HG03175 (cell line): Measurements from ENCODE around the gene COASY.
"Not testable (repeated sequence)": the region's sequence is repeated elsewhere in the genome, so short reads cannot be mapped to it uniquely, and the experiment has no call there.

Experiments used
- ATAC-seq: cut with Tn5 transposase; IDR thresholded peaks from one replicate; pipeline ENCODE4 v1.9.1; 2021; ENCODE audit warnings: mild to moderate bottlenecking, moderate library complexity; ENCODE audit not compliant: unreplicated experiment

Gene COASY

DNA sequence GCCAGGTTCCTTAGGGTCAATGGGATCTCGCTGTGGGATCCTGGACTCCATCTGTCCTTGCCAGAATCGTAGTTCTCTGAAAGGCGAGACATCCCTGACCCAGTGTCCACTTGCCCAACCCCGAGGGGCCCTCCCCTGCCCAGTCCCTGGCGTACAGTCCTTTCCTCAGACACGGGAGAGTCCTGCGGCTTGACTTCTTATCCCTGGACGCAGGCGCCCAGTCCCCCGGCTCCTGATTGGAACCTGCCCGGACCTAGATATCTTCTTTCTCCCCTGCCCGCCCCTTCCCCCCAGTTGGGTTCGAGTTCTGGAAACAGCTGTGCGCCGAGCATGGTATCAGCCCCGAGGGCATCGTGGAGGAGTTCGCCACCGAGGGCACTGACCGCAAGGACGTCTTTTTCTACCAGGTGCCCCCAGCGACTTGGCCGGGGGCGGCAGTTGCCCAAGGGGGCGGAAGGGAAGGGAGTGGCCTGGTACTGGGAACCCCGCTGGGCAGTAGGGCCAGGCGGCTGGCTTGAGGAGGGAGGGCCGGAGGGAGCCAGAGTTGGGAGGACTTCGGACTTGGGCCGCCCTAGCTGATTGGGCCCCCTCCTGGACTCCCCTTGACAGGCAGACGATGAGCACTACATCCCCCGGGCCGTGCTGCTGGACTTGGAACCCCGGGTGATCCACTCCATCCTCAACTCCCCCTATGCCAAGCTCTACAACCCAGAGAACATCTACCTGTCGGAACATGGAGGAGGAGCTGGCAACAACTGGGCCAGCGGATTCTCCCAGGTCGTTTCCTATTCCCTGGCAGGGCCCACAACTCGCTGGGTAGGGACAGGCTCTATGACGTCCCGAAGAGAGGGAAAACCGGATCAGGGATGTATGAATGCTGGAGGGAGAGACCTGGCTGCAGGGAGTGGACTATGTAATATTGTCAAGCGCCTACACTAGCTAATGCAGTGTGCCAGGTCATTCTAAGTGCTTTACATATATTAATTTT is 48.2 kb downstream of the COASY start:
- ATAC-seq = not testable (repeated sequence)

DNA sequence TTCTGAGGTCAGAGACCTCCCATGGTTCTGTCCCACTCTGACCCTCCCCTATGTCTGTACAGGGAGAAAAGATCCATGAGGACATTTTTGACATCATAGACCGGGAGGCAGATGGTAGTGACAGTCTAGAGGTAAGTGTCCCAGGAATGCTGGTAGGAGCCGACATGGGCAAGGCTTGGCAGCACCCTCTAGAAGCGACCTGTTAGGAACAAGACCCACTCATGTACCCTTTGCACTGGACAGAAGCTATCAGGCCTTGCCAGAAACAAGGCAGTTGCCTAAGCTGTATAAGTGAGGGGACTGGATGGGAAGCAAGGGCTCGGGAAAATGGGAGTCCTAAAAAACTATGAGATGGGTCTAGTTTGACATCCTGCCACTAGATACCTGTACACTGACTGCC is 50.1 kb downstream of the COASY start:
- ATAC-seq = no peak

DNA sequence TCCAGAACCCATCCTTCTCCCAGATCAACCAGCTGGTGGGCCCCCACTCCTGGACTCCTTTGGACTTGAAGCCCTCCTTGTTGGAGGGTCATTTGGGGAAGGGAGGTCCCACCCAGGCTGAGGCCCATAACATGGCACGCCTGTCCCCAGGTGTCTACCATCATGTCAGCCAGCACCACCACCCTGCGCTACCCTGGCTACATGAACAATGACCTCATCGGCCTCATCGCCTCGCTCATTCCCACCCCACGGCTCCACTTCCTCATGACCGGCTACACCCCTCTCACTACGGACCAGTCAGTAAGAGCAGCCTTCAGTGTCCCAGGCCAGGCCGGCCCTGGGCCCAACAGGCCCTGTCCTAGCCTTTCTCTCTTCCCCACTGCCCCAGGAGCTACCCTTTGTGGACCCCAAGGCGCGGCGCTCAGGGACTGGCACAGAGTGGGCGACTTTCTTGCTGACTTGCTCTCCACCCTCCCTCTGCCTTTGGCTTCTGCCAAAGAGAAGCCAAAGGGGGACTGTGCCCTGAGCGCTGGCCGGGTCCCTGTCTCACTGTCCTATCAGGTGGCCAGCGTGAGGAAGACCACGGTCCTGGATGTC is 51.8 kb downstream of the COASY start:
- ATAC-seq = no peak
